GM21528 (cell line): ENCODE results near the gene KCNIP3.
"Not testable (repeated sequence)": the region's sequence is repeated elsewhere in the genome, so short reads cannot be mapped to it uniquely, and the experiment has no call there.

Source experiments
- ATAC-seq: cut with Tn5 transposase; IDR thresholded peaks from one replicate; pipeline ENCODE4 v1.9.1; 2021; ENCODE audit warnings: mild to moderate bottlenecking, moderate library complexity; ENCODE audit not compliant: unreplicated experiment, low FRiP score

KCNIP3 gene

GRCh38 chr2:95345081-95345562, 48.0 kb downstream of the KCNIP3 start:
- no peak for ATAC-seq

GRCh38 chr2:95345563-95346230, 48.5 kb downstream of the KCNIP3 start:
- ATAC-seq = peak; percentile 77

DNA sequence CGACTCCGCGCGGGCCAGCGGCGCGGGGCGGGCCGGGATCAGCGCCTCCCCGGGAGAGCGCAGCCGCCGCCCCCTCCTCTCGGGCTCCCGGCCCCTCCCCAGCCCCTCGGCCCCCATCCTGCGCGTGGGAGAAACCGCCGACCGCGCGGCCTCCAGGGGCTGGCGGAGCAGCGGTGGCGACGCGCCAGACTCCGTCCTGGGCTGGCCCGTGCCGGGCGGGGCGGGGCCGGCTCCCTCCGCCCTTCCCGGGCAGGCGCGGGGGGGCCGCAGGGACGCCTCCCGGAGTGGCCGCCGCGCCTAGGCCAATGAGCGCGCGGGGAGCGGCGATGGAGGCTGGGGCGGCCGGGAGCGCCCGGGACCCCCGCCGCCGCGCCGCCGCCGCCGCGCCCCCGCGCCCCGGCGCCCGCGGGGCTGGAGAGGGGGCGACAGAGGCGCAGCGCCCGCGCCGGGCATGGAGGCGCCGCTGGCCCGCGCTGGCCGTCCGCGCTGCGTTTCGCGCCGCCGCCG, 49.1 kb downstream of the KCNIP3 start:
- no peak for ATAC-seq

DNA sequence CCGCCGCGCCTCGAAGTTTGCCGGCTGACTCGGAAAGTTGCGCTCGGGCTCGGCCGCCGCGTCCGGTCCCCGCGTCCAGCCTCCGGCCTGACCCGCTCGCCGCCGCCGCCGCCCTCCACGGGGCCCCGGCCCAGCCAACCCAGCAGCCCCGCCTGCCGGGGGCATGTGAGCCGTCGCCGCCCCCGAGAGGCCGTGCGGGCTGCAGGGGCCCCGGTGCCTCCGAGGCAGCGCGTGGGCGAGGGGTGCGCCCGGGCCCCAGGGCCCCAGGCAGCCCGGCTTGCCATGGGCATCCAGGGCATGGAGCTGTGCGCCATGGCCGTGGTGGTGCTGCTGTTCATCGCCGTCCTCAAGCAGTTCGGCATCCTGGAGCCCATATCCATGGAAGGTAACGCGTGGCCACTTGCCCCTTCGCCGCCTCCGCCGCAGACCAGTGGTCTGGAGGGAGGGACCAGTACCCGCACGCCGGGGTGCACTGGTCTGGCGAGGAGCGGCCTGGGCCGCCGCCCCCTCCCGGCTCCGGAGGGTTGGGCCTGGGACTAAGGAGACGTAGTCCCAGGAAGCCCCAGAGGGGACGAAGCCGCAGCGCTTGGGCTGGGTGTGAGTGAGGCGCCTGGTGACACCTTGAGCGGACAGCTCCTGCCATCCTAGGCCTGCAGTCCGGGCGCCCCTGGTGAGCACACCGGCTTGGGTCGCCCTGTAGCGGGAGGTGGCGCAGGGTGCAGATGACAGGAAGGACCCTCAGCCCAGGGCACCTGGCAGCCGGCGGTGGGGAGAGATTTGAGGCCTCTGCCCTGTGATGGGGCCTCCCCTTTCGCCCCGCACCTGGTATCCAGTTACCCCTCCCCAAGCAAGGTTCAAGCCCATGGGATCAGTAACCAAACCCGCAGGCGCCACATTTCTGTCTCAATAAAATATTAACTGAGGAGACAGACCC, 49.9 kb downstream of the KCNIP3 start:
- no peak for ATAC-seq

DNA sequence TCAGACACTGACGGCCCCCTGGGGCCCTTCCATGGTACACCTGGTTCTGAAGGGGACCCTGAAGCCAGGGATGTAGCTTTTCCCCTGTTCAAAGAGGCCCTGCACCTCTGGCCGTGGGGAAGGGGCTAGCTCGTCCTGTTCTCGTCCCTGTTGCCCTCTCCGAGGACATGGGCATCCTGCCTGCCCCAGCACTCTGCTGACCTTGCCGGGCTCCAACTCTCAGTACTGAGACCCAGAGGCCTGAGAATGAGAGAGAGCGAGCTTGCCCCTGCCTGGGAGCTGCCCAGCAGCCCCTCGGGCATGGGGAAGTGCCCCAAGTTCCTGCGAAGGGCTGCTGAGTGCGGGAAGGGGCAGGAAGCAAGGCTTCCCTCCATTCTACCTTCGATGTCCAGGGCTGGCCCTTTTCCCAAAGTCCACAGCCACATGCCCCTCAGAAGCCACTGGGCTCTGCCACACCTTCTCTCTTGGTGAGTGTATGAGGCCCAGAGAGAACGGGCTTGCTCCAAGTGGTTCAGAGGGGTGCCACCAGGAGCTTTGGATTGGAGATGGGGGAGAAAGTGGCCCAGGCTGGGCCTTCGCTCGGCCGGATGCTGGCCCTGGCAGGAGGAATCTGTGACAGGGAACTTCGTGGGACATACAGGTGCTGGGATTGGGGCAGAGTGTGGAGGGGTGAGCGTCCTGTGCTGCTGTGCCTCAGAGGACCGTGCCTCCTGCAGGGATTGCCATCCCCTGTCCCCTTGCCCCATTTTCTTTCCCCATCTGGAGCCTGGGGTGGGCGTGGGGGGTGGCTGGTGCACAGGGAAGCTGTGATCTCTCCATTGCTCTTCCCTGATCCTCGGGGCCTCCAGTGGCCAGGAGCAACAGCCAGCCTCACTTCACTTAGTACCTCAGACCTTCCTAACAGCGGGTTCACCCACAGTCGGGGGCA, 50.8 kb downstream of the KCNIP3 start:
- ATAC-seq = no peak

DNA sequence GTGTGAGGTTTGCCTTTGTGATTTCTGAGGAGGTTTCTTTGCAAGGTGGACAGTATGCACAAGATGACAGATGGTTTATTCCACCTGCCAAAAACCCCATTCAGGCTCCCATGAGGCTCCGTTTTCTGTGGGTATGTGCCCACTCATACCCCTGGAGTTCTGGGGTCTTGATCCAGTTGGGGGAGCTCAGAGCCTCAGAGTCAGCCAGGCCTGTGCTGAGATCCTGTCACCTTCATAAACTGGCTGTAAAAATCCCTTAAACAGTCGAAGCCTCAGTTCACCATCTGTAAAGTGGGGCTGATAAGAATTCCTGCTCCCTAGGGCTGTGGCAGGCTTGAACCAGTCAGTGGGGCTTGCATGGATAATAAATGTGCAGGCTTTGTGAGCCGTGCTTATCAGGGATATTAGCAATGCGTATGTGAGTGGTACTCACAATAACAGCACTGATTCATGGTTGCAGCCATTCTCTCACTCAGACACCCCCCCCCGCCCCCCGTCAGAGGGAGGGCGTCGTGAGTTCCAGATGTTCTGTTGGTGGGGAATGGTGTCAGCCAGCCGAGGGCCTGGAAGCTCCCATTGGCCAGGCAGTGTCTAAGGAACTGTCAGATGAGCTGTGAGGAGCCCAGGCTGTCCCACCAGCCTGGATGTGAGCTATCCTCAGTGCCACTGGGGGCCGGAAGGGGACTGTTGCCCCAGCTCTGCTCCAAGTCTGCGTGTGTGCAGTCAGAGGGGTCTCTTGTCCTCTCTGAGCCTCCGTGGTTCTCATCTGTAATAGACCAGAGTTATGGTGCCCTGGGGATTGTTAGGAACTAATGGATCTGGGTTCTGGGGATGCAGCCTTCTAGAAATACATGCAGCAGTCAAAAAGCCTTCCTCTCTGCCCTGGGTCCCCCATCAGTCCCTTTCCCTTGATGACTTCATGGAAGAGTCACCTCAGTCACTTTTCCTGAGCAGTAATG, 51.7 kb downstream of the KCNIP3 start:
- no peak for ATAC-seq

DNA sequence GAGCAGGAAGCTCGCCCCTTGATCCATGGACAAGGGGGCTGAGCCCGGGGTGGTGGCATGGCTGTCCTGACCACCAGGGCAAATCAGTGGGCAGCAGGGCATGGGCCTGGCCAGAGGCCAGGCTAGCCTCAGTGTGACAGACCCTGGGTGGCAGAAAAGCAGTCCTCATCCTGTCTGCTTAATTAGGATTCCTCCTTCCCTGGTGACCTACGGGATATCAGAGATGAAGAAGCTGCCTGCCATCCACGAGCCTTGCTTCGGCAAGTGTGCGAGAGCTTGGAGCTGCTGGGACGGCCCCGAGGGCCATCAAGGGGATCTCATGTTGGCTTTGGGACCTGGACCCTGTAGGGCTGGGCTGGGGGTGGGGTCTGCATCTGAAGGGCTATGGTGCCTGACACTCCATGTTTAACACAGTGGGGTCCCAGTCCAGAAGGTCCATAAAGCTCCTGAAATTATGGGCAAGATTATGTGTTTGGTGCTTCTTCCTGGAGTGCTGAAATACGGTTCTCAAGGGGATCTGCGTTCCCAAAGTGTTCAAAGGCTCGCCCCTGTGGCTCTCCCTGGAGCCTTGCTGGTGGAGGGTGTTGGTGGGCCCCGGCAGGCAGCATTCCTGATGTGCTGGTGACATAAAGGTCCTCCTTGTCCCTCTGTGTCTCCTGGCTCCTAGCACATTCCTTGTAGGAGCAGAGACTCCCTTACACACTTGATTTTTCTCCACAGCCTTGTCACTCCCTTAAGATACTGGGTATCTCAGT, 52.6 kb downstream of the KCNIP3 start:
- no peak for ATAC-seq

- ATAC-seq = no peak
Measured at GRCh38 chr2:95350368-95350767, 53.2 kb downstream of the KCNIP3 start.

DNA sequence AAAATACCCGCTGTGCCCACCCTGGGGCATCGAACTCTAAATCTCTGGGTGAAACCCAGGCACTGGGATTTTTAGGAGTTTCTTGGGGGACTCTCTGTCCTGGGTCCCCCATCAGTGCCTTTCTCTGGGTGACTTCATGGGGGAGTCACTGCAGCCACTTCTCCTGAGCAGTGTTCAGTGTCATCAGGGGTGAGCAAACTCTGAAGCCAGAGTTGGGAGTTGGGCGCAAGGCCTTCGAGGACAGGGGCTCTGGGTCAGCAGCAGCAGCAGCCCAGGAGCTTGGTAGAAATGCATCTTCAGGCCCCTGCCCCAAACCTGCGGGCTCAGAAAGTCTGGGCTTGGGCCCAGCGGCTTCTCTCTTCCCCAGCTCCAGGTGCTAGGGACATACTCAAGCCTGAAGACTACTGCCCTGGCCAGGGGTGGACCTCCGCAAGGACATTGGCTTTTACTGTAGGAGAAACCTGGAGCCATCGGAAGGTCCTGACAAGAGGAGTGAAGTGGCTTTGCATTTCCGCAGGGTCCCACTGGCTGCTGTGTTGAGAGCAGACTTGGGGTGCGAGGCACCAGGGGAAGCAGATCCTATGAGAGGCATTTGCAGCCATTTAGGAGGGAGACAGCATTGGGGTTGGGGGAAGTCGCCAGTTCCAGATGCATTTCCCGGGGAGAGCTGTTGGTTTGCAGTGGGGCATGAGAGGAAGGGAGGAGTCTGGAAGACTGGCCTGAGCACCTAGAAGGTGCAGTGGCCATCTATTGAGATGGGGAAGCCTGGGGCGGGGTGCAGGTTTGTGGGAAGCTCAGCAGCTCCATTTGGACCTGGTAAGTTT, 53.8 kb downstream of the KCNIP3 start:
- ATAC-seq = no peak

- ATAC-seq = no peak
Measured at GRCh38 chr2:95351598-95351915, 54.4 kb downstream of the KCNIP3 start.

DNA sequence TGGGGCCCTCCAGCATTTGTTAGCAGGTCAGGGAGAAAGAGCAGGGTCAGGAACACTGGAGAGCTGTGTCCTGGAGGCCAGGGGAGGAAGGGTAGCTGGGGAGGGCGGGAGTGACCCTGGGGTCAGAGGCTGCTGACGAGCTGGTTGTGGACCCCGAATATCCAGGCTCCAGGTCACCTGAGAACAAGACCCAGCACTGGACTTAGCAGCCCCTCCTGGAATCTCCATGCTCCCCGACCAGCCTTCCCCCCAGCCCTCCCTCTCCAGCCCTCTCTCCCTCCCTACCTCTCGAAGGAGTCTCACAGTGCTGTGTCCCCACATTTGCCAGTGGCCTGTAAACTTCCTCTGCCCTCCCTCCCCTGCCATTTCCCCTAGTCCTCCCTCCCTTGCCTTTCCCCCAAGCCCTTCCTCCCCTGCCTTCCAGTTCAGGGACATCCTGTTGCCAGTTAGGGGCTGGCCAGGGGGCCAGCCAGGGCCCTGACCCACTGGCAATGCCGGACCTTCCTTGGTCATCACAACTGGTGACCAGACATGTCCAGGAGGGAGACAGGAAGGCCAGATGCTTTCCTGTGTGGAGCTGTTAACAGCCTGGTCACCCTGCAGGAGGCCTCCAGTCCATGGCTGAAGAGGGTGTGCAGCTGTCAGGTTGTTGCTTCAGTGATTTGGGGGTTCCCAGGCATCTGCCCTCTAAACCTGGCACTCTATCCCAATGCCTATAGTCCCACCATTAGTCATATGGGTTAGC, 55.3 kb downstream of the KCNIP3 start:
- no peak for ATAC-seq

- no peak for ATAC-seq
Measured at GRCh38 chr2:95353055-95353575, 56.0 kb downstream of the KCNIP3 start.

GRCh38 chr2:95353613-95354468, 56.7 kb downstream of the KCNIP3 start:
- no peak for ATAC-seq

GRCh38 chr2:95354469-95354901, 57.3 kb downstream of the KCNIP3 start:
- ATAC-seq = no peak

DNA sequence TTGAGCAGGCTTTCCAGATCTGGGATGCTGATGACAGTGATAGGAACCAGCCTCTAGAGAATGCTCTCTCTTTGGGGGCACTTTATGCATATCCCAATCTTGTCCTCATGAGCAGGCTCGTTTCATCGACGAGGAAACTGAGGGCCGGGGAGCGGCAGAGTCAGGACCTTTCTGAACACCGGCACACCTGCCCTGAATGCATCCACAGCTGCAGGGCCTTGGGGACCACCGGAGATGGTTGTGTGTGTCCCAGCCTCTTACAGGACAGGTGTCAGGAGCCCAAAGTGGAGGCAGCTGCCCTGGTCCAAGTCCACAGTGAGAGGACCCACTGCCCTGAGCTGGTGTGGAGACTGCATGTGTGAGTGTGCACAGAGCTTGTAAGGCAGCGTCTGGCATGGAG, 57.8 kb downstream of the KCNIP3 start:
- no peak for ATAC-seq

- ATAC-seq = not testable (repeated sequence)
Measured at GRCh38 chr2:95355486-95355885, 58.3 kb downstream of the KCNIP3 start.
